ENCODE data around the gene SLC7A10.
A peak's percentile ranks its signal among the peaks of the same experiment; 100 is the strongest.

Gene SLC7A10

GRCh38 chr19:33225458-33225926, at the start of gene SLC7A10:
Gene SLC7A10, minus strand, starts transcription at chr19:33225850. Its CDS starts 147 bp downstream, at chr19:33225703.
- DNase-seq (ENCODE audit: low read depth): no peak

GRCh38 chr19:33274663-33275558, 49.3 kb upstream of the SLC7A10 start:
- DNase-seq (ENCODE audit: low read depth): no peak

GRCh38 chr19:33273881-33274662, 48.4 kb upstream of the SLC7A10 start:
- peak; percentile 80 for DNase-seq (ENCODE audit: low read depth)

GRCh38 chr19:33273065-33273736, 47.6 kb upstream of the SLC7A10 start:
- DNase-seq (ENCODE audit: low read depth): no peak

GRCh38 chr19:33271246-33272021, 45.8 kb upstream of the SLC7A10 start:
- no peak for DNase-seq (ENCODE audit: low read depth)

GRCh38 chr19:33270769-33271168, 45.1 kb upstream of the SLC7A10 start:
- no peak for DNase-seq (ENCODE audit: low read depth)

- no peak for DNase-seq (ENCODE audit: low read depth)
Measured at GRCh38 chr19:33269016-33269415, 43.4 kb upstream of the SLC7A10 start.

GRCh38 chr19:33268162-33268991, 42.7 kb upstream of the SLC7A10 start:
- DNase-seq (ENCODE audit: low read depth): no peak

- no peak for DNase-seq (ENCODE audit: low read depth)
Measured at GRCh38 chr19:33267706-33268105, 42.1 kb upstream of the SLC7A10 start.

- no peak for DNase-seq (ENCODE audit: low read depth)
Measured at GRCh38 chr19:33266974-33267484, 41.4 kb upstream of the SLC7A10 start.

- no peak for DNase-seq (ENCODE audit: low read depth)
Measured at GRCh38 chr19:33264881-33265445, 39.3 kb upstream of the SLC7A10 start.

GRCh38 chr19:33263325-33264023, 37.8 kb upstream of the SLC7A10 start:
- no peak for DNase-seq (ENCODE audit: low read depth)

- DNase-seq (ENCODE audit: low read depth): no peak
Measured at GRCh38 chr19:33261511-33262189, 36.0 kb upstream of the SLC7A10 start.

- DNase-seq (ENCODE audit: low read depth): no peak
Measured at GRCh38 chr19:33260628-33261418, 35.2 kb upstream of the SLC7A10 start.

GRCh38 chr19:33259539-33259938, 33.9 kb upstream of the SLC7A10 start:
- no peak for DNase-seq (ENCODE audit: low read depth)

GRCh38 chr19:33257828-33258227, 32.2 kb upstream of the SLC7A10 start:
- DNase-seq (ENCODE audit: low read depth): no peak

GRCh38 chr19:33256261-33256660, 30.6 kb upstream of the SLC7A10 start:
- no peak for DNase-seq (ENCODE audit: low read depth)

GRCh38 chr19:33255781-33256180, 30.1 kb upstream of the SLC7A10 start:
- no peak for DNase-seq (ENCODE audit: low read depth)
